PC-3 (cell line): ENCODE measurements around the gene LIF.

Experiments
- CTCF ChIP-seq: fragments of 300-600 bp; sonication (generic); conservative IDR thresholded peaks from 2 replicates; pipeline ENCODE4 v1.5.1; 2017; ENCODE audit warnings: antibody characterized with exemption, low read depth, mild to moderate bottlenecking, low read length
- EZH2 ChIP-seq: fragments of 300-600 bp; sonication (generic); IDR thresholded peaks from one replicate; pipeline ENCODE4 v1.6.1; 2017; ENCODE audit warnings: antibody characterized with exemption, mild to moderate bottlenecking, low read length; ENCODE audit not compliant: unreplicated experiment

GRCh38 chr22:30245985-30246813 is at the start of gene LIF:
- TF ChIP-seq CTCF (no peak), EZH2 (no peak)
